Natural killer cell (primary cell): Measurements from ENCODE around the gene B3GNT4. TPM values are rescaled to one million over a fixed set of nuclear protein-coding genes. Genes with fewer than 3 reads are reported as not detected.
"Not testable (repeated sequence)": the region's sequence is repeated elsewhere in the genome, so short reads cannot be mapped to it uniquely, and the experiment has no call there.

Source experiments
- ATAC-seq, 3 donors: fragments of 150-1000 bp in 2 of 3; fragments of 200-7000 bp in 1 of 3; cut with Tn5 transposase; 1 replicate in 1 of 3; 2 replicates in 2 of 3; pipeline ENCODE4 v1.10.0; 2021; ENCODE audit warnings: mild to moderate bottlenecking in 2 of 3, moderate library complexity in 2 of 3
- DNase-seq, 2 donors: peaks; one replicate each; pipeline versions ENCODE4 v3.0.0 to v3.0.0-alpha.2; 2013 to 2021; ENCODE audit warnings: mixed read lengths in 1 of 2
- H3K27ac ChIP-seq: one replicate; pipeline ENCODE4 v1.5.1; 2013; ENCODE audit warnings: mild to moderate bottlenecking, low read length
- H3K27me3 ChIP-seq: one replicate; pipeline ENCODE4 v1.6.1; 2013; ENCODE audit warnings: low read length; ENCODE audit not compliant: control insufficient read depth, insufficient read depth
- H3K36me3 ChIP-seq: one replicate; pipeline ENCODE4 v1.6.1; 2013; ENCODE audit warnings: low read length; ENCODE audit not compliant: control insufficient read depth, insufficient read depth
- H3K4me1 ChIP-seq: one replicate; pipeline ENCODE4 v1.6.1; 2013; ENCODE audit warnings: low read length; ENCODE audit not compliant: control insufficient read depth, insufficient read depth
- H3K4me3 ChIP-seq: one replicate; pipeline ENCODE4 v1.5.1; 2013; ENCODE audit warnings: low read length
- H3K9me3 ChIP-seq: one replicate; pipeline ENCODE4 v1.6.1; 2013; ENCODE audit warnings: low read length; ENCODE audit not compliant: control insufficient read depth, insufficient read depth
- H3K27ac Mint-ChIP-seq, 2 donors: one replicate each; pipeline ENCODE4 v1.8.0; 2022; ENCODE audit warnings: mild to moderate bottlenecking in 2 of 2, mixed read lengths in 2 of 2, moderate library complexity in 1 of 2
- H3K27me3 Mint-ChIP-seq, 2 donors: one replicate each; pipeline ENCODE4 v1.8.0; 2022; ENCODE audit warnings: low read depth in 2 of 2, mixed read lengths in 2 of 2
- H3K36me3 Mint-ChIP-seq: one replicate; pipeline ENCODE4 v1.8.0; 2022; ENCODE audit warnings: mixed read lengths
- H3K4me1 Mint-ChIP-seq, 2 donors: one replicate each; pipeline ENCODE4 v1.8.0; 2022; ENCODE audit warnings: mixed read lengths in 2 of 2
- H3K4me3 Mint-ChIP-seq: one replicate; pipeline ENCODE4 v1.8.0; 2022; ENCODE audit warnings: mild to moderate bottlenecking, moderate library complexity, mixed read lengths
- H3K9me3 Mint-ChIP-seq, 2 donors: one replicate each; pipeline ENCODE4 v1.8.0; 2022; ENCODE audit warnings: mixed read lengths in 2 of 2
- WGBS: methylation state at CpG from one replicate; pipeline ENCODE4 v1.1.7; 2013; ENCODE audit warnings: missing lambda C conversion rate; ENCODE audit not compliant: insufficient coverage; 5-methylcytosine and 5-hydroxymethylcytosine counted together
- intact Hi-C: fragments of 100-400 bp; cut with micrococcal nuclease; formaldehyde crosslinking; loops from one replicate; pipeline ENCODE4 v1.14.2; 2022
- total RNA-seq, 4 donors: library from RNA; stranded (reverse); fragments of 120-200 nt in 1 of 4; gene quantifications; one replicate each; pipeline versions ENCODE4 v1.2.3 to v1.2.4, GENCODE V29; 2013 to 2022
- TF ChIP-seq, protein P1 (sequence below): fragments of 200-600 bp; IDR thresholded peaks from one replicate; pipeline ENCODE4 v1.8.0; 2022; ENCODE audit warnings: antibody characterized with exemption

B3GNT4 gene
- total RNA-seq, 3 donors from 2014 or later (not counting 1 experiment from before 2014, with no cell fraction given): 0.25 to 0.68 (median 0.34) TPM

- H3K27me3 Mint-ChIP-seq: no peaks in the 10 kb centered on the region
- Histone ChIP-seq H3K27ac (no peak overlapping the region), H3K27me3 (no peaks in the 10 kb centered on the region), H3K36me3 (no peaks in the 10 kb centered on the region), H3K9me3 (no peaks in the 10 kb centered on the region), H3K4me3 (no peak overlapping the region), H3K4me1 (peaks cover 8% of the 10 kb centered on the region)
- no peak overlapping the region for H3K4me3 Mint-ChIP-seq
- H3K27ac Mint-ChIP-seq: no peak overlapping the region
- DNase-seq: no peak
- H3K9me3 Mint-ChIP-seq: no peaks in the 10 kb centered on the region
- TF ChIP-seq, protein P1, sequence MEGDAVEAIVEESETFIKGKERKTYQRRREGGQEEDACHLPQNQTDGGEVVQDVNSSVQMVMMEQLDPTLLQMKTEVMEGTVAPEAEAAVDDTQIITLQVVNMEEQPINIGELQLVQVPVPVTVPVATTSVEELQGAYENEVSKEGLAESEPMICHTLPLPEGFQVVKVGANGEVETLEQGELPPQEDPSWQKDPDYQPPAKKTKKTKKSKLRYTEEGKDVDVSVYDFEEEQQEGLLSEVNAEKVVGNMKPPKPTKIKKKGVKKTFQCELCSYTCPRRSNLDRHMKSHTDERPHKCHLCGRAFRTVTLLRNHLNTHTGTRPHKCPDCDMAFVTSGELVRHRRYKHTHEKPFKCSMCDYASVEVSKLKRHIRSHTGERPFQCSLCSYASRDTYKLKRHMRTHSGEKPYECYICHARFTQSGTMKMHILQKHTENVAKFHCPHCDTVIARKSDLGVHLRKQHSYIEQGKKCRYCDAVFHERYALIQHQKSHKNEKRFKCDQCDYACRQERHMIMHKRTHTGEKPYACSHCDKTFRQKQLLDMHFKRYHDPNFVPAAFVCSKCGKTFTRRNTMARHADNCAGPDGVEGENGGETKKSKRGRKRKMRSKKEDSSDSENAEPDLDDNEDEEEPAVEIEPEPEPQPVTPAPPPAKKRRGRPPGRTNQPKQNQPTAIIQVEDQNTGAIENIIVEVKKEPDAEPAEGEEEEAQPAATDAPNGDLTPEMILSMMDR: no peak
- 88% methylated on average over 4 of the region's 5 CpGs for WGBS
- ATAC-seq: no peak
- no peaks in the 10 kb centered on the region for H3K4me1 Mint-ChIP-seq
- no peaks in the 10 kb centered on the region for H3K36me3 Mint-ChIP-seq
- intact Hi-C loops: no loop called here
Measured at GRCh38 chr12:122171399-122171798, 32.1 kb upstream of the B3GNT4 start.

DNA sequence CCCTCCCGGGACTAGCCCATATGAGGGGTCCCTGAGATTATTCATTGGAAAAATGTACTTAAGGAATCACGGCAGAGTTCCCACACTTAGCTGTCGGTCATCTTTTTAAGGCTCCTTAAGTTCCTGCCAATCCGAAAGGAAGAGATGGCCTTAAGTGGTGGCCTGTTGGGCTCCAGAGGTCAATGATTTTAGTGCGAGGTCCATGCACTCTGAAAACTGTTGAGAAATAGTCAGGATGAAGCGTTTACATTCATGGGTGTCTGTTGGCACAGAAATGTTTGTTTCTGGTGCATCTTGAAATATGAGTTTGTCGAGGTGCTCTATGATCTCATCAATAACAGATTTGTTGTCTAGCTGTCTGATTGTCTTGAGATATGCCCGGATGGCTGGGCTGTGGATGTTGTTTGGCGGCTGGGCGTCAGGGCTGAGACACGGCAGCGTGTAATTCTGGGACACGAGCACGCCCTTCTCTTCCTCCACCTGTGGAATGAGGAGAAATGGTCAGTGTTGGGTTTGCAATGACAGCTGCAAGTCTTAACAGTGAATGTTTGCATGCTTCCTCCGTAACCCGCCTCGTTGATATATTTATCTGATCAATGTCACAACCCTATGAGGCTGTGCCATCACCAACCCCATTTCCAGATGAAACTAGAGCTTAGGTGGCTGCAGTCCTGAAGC, 31.1 kb upstream of the B3GNT4 start:
- DNase-seq (no peak), ATAC-seq (no peak)
- Histone ChIP-seq H3K4me1 (no peaks in the 10 kb centered on the region), H3K27me3 (no peaks in the 10 kb centered on the region), H3K4me3 (no peak overlapping the region), H3K36me3 (no peaks in the 10 kb centered on the region), H3K27ac (no peak overlapping the region), H3K9me3 (no peaks in the 10 kb centered on the region)
- Mint-ChIP-seq H3K27me3 (no peaks in the 10 kb centered on the region), H3K4me3 (no peak overlapping the region), H3K4me1 (no peaks in the 10 kb centered on the region), H3K36me3 (no peaks in the 10 kb centered on the region), H3K9me3 (no peaks in the 10 kb centered on the region), H3K27ac (no peak overlapping the region)
- 96% methylated on average over 17 of the region's 17 CpGs for WGBS
- intact Hi-C loops: no loop called here
- TF ChIP-seq, protein P1: no peak

DNA sequence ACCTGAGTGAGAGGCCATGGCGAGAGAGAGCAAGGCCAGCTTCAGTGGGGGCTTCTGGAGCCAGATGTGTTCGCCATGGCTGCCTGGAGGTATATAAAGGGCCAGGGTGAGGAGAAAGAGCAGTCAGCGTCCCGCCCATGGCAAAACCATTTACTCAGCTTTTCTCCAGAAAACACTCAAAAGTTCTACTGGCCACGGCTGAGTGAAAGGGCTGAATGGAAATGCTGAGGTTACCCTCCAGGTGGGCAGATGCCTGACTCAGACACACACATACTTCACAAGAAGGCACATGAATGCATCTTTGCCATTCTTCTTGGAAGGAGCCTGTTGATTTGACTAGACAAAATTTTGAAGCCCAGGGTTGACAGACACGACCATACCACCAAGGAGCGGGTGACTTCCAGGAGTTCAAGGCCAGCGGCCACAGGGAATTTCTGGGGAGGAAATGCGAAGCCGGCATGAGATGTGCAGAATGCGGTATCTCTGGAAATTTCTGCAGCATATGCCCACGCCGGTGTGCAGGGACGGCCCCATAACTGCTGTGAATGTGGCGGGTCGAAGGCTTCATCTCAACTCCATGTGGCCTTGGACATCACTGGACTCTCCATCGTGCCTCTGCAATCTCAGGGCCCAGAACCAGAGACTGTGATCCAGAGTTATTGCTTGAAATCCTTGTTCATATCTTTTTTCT, 29.2 kb upstream of the B3GNT4 start, which contains the start of gene IL31:
TSS of gene IL31 (minus strand) at position 67 of the 691 bp plus-strand sequence. CDS start at position 18, 49 bp downstream.
- Mint-ChIP-seq H3K36me3 (no peaks in the 10 kb centered on the region), H3K27me3 (no peaks in the 10 kb centered on the region), H3K4me1 (no peaks in the 10 kb centered on the region), H3K27ac (no peak within 1 kb of the TSS), H3K9me3 (no peaks in the 10 kb centered on the region), H3K4me3 (no peak within 1 kb of the TSS)
- 92% methylated on average over 16 of the region's 17 CpGs for WGBS
- no peak within 1 kb of the TSS for H3K27ac ChIP-seq
- intact Hi-C loops: no loop called here
- H3K9me3 ChIP-seq: no peaks in the 10 kb centered on the region
- no peak within 1 kb of the TSS for H3K4me3 ChIP-seq
- no peak for ATAC-seq
- TF ChIP-seq, protein P1: no peak
- H3K4me1 ChIP-seq: no peaks in the 10 kb centered on the region
- H3K36me3 ChIP-seq: no peaks in the 10 kb centered on the region
- no peak for DNase-seq
- no peaks in the 10 kb centered on the region for H3K27me3 ChIP-seq

DNA sequence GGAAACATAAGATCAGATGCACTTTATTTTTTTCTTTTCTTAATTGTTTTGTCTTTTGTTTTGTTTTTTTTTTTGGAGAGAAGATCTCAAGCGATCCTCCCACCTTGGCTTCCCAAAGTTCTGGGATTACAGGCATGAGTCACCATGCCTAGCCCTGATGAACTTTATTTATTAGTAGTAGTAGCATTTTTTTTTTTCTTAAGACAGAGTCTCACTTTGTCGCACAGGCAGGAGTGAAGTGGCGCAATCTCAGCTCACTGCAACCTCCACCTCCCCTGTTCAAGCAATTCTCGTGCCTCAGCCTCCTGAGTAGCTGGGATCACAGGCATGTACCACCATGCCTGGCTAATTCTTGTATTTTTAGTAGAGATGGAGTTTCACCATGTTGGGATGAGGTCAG, 27.0 kb upstream of the B3GNT4 start:
- intact Hi-C loops, H3K4me3 Mint-ChIP-seq, H3K36me3 ChIP-seq, H3K4me1 Mint-ChIP-seq, H3K9me3 ChIP-seq, H3K27ac Mint-ChIP-seq, H3K27ac ChIP-seq, H3K27me3 ChIP-seq, H3K4me3 ChIP-seq, H3K9me3 Mint-ChIP-seq, DNase-seq, H3K4me1 ChIP-seq, ATAC-seq, H3K27me3 Mint-ChIP-seq, H3K36me3 Mint-ChIP-seq: not testable (repeated sequence)
- 100% methylated on average over 2 of the region's 4 CpGs for WGBS
